ENCODE results near the gene PTPRQ. TPM values are rescaled to one million over a fixed set of nuclear protein-coding genes. Genes with fewer than 3 reads are reported as not detected.

Gene PTPRQ
- total RNA-seq, 1 donor from 2014 or later, result not detected

GRCh38 chr12:80472236-80472635 lies 28.2 kb downstream of the PTPRQ start:
- intact Hi-C loops (cut with micrococcal nuclease), result loop anchor here (10.0 kb wide), 1 partner anchor 293 kb away; no protein-coding TSS in a partner anchor

DNA sequence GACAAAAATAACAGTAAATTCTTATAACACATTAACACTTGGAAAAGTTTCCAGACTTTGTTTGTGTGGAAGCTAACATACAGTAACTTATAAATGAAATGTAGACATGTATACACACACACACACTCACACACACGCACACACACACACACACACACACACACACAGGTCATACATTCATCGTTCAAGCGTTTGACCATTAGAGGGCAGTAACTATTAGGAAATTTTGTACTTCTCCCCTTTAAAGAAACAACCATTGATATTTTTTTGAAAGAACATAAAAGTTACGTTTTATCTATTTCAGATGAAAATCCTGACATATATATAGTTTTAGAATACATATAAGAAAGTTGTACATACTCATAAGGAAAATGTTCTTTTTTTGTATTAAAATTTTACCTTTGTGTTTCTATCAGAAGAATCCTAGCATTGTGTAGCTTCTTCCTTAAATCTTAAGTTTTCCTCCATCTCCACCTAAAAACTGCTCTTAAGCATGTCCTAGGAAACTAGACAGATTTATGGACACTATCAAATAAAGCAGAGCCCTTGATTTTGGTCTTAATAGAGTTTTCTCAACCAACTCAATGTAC lies 29.0 kb downstream of the PTPRQ start:
- intact Hi-C loops (cut with micrococcal nuclease), result loop anchor here (10.0 kb wide), 1 partner anchor 292 kb away; no protein-coding TSS in a partner anchor

GRCh38 chr12:80477521-80478145 lies 33.6 kb downstream of the PTPRQ start:
- intact Hi-C loops (cut with micrococcal nuclease), result loop anchor here (10.0 kb wide), 1 partner anchor 287 kb away; no protein-coding TSS in a partner anchor

- intact Hi-C loops (cut with micrococcal nuclease), result no loop called here
Measured at GRCh38 chr12:80484746-80485145, 40.7 kb downstream of the PTPRQ start.

DNA sequence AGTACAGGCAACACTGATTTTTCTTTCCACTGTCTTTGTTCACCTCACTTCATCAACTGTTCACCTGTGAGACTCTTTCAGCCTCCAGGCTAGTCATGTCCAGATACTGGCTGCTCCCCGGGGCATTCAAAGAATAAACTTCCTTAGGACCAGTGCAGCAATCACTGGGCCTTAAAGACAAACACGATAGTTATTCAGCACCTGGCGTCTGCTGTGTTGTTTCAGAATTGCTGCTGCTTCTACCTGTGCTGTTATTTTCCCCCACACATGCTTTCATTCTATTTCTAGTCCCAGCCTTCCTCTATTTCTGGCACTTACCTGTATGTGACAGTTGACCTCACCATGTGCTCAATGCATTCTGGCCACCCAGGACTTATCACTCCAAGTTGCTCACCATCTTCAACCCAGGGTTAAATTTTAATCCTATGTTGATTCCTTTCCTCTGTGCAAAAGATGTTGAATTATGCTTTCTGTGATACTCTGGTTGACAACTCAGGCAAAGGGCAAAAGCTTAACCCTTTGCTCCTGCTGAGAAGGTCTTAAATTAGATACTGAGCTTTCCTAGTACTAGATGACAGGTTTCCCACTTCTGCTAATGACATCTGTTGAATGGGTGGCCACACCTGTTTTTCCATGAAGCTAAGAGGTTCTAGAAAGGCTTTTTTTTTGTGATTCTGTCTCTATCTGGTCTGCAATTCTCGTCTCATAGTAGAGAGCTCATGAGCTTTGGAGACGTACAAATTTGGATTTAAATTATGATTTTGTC lies 41.4 kb downstream of the PTPRQ start:
- intact Hi-C loops (cut with micrococcal nuclease), result no loop called here

GRCh38 chr12:80490329-80490728 lies 46.3 kb downstream of the PTPRQ start:
- intact Hi-C loops (cut with micrococcal nuclease), result no loop called here

GRCh38 chr12:80491166-80491565 lies 47.1 kb downstream of the PTPRQ start:
- intact Hi-C loops (cut with micrococcal nuclease), result no loop called here

DNA sequence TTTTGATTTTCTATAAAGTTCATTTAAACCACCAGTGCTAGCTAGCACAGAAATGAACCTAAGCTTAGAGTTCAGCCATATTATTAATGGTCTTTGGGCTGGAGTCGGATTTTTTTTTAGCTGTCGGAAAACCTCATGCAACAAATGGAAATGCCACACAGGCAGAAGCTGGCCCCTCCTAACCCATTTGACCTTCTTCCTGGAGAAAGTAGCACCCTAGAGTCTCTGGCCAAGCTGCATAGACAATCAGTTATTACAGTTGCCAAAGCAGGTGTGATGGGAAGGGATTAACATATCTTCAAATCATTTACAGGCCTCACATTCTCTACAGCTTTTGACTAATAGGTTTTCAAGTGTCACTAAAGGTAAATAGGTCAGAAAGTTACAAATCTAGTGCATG lies 49.4 kb downstream of the PTPRQ start:
- intact Hi-C loops (cut with micrococcal nuclease), result no loop called here

GRCh38 chr12:80494836-80495235 lies 50.8 kb downstream of the PTPRQ start:
- intact Hi-C loops (cut with micrococcal nuclease), result no loop called here

DNA sequence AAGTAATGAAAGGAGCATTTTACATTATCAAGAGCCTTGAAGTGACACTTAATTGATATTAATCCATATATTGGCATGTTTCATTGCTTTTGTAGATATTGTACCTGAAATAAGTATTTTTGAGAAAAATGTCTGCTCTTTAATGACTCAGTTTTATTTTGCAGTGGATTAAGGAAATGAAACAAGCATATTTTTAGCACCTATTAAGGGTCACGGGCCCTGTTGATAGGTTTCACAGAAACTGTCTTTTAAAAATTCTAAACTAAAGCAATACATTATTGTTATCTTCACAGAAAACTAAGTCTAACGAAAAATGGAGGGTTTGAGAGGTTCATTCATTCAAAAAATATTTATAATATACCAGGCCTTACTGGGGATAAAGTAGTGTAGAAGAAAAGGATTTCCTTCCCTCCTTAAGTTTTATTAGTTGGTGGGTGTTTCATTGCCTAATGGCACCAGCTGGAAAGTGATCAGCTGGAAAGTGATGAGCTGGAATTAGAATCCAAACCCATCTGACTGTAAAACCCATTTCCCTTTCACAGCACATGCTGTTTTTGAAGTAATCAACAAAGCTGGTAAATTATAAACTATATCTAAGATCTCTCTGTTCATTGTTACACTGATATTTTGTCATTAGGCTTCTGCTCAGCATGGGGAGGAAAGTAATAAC lies 54.2 kb downstream of the PTPRQ start:
- intact Hi-C loops (cut with micrococcal nuclease), result no loop called here

DNA sequence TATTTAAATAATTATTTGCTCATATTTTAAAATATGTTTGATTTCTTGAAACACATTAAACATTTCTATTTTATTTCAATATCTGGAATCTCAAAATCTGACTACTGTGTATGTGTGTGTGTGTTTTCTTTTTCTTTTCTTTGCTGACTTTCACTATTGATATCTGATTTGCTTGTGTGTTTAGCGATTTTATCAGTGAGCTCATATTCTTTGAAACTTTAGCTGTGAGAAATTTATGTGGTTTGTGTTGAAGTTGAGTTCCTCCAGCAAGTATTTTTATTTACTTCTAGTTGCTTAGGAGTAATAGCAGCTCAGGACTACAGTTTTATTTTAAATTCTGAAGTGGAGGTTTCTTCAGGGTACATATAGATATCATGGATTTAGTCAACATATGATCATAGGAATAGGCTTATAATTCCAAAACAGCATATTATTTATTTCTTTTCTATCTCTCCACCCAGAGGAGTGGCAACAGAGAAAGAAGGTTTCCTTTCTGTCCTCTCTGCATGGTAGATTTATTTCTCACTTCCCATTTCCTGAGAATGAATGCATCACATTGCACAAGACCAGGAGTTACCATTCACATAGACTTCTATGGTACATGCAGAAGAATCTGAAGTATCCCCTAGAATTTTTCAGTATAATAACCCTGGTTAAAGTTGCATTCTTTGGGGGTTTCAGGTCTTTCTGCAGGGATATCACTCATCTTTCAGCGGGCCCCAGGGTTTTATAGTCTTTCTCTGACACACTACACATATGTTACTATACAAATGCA lies 60.5 kb downstream of the PTPRQ start:
- intact Hi-C loops (cut with micrococcal nuclease), result no loop called here

DNA sequence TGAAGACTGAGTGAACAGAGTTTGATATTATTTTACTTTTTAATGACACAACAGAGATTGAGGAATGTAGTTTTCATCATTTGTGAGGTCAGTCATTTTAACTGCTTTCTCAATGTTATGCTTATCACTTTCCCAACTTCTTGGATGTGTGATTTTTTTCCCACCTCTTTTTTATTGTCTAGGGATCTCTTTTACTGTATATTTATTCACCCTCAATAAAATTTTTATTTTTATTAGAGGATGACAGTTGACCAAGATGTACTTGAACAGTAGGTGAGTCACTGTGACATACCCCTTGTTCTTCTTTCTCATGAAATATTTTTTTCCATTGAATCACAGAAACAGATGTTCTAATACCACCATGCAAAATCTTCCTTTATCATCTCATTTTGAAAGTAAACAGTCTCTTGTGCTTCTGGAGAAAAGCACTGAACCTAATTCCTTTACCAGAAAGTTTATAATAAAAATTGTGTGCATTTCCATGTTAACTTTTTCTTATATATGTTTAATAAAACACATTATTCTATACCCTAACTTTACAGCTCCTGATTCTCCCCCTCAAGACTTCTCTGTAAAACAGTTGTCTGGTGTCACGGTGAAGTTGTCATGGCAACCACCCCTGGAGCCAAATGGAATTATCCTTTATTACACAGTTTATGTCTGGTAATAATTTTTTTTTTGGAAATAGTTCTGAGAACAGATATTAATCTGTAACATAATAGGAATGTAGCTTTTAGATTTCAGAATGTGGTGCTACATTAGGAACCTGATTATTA lies 65.9 kb downstream of the PTPRQ start:
- intact Hi-C loops (cut with micrococcal nuclease), result no loop called here

- intact Hi-C loops (cut with micrococcal nuclease), result no loop called here
Measured at GRCh38 chr12:80512781-80513180, 68.7 kb downstream of the PTPRQ start.

GRCh38 chr12:80513211-80513610 lies 69.2 kb downstream of the PTPRQ start:
- intact Hi-C loops (cut with micrococcal nuclease), result no loop called here

DNA sequence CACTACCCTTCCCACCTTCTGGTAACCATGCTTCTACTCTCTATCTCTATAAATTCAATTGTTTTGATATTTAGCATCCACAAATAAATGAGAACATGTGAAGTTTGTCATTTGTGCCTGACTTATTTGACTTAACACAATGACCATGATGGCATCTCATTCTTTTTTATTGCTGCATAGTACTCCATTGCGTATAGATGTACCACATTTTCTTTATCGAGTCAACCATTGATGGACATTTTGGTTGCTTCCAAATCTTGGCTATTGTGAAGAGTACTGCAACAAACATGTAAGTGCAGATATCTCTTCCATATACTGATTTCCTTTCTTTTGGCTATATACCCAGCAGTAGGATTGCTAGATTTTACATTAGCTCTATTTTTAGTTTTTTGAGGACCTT lies 73.6 kb downstream of the PTPRQ start:
- intact Hi-C loops (cut with micrococcal nuclease), result no loop called here

DNA sequence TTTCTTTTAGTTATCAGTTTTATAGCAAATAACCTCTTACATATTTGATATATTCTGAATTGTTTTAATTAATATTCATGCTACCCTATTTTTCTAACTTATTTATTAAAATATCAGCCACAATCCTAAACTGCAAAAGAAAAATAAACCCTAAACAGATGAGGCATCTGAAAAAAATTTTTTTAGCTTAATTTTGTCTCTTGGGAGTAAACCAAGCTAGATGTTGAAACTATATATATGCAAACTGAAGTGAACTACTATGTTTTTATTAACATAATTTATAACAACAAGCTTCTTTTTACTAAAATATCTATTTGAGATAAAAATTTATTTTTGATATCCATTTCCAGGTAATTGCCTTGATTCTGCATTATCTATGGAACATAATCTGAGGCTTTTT lies 87.6 kb downstream of the PTPRQ start:
- intact Hi-C loops (cut with micrococcal nuclease), result no loop called here

GRCh38 chr12:80539029-80539428 lies 95.0 kb downstream of the PTPRQ start:
- intact Hi-C loops (cut with micrococcal nuclease), result no loop called here

GRCh38 chr12:80549298-80549697 lies 105.3 kb downstream of the PTPRQ start:
- intact Hi-C loops (cut with micrococcal nuclease), result no loop called here

- intact Hi-C loops (cut with micrococcal nuclease), result no loop called here
Measured at GRCh38 chr12:80551897-80552296, 107.9 kb downstream of the PTPRQ start.

GRCh38 chr12:80553316-80553715 lies 109.3 kb downstream of the PTPRQ start:
- intact Hi-C loops (cut with micrococcal nuclease), result no loop called here

Data from T-helper 2 cell treated with Interferon-gamma antibody and Interleukin-4, amounts not matched to agents 100 ng/mL and 5 ng/mL, for 36 hours (primary cell).